Lower leg skin (tissue), 3 donors: ENCODE measurements around the gene SWI5.

Source experiments
- POLR2A ChIP-seq, 2 donors: fragments of 450-650 bp; IDR thresholded peaks; one replicate each; pipeline ENCODE4 v1.6.1; 2016 to 2017; ENCODE audit warnings: antibody characterized with exemption in 2 of 2, mild to moderate bottlenecking in 1 of 2, moderate library complexity in 1 of 2
- TF ChIP-seq, protein P1 (sequence below), 3 donors: fragments of 450-650 bp; IDR thresholded peaks; one replicate each; pipeline ENCODE4 v1.5.1; 2016; ENCODE audit warnings: antibody characterized with exemption in 3 of 3, mild to moderate bottlenecking in 3 of 3, moderate library complexity in 2 of 3

DNA sequence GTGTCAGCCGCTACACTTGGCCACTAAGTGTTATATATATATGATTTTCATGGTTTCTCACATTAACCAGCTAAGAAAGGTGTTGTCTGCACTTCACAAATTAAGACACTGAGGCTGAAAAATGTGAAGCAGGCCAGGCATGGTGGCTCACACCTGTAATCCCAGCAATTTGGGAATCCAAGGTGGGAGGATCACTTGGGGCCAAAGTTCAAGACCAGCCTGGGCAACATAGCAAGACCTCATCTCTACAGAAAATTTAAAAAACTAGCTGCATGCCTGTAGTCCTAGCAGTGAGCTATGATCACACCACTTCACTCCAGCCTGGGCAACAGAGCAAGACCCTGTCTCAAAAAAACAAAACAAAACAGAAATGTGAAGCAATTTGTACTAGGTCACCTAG, 48.3 kb downstream of the SWI5 start:
- TF ChIP-seq, protein P1, sequence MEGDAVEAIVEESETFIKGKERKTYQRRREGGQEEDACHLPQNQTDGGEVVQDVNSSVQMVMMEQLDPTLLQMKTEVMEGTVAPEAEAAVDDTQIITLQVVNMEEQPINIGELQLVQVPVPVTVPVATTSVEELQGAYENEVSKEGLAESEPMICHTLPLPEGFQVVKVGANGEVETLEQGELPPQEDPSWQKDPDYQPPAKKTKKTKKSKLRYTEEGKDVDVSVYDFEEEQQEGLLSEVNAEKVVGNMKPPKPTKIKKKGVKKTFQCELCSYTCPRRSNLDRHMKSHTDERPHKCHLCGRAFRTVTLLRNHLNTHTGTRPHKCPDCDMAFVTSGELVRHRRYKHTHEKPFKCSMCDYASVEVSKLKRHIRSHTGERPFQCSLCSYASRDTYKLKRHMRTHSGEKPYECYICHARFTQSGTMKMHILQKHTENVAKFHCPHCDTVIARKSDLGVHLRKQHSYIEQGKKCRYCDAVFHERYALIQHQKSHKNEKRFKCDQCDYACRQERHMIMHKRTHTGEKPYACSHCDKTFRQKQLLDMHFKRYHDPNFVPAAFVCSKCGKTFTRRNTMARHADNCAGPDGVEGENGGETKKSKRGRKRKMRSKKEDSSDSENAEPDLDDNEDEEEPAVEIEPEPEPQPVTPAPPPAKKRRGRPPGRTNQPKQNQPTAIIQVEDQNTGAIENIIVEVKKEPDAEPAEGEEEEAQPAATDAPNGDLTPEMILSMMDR (IDR thresholded peaks at IDR 0.05), result no peak
- TF ChIP-seq POLR2A (IDR thresholded peaks at IDR 0.05), result no peak
